ENCODE measurements around the gene MUC5AC. TPM values are rescaled to one million over a fixed set of nuclear protein-coding genes. Genes with fewer than 3 reads are reported as not detected.

MUC5AC gene
- total RNA-seq, 1 experiment from 2014 or later, result under 0.01 TPM

DNA sequence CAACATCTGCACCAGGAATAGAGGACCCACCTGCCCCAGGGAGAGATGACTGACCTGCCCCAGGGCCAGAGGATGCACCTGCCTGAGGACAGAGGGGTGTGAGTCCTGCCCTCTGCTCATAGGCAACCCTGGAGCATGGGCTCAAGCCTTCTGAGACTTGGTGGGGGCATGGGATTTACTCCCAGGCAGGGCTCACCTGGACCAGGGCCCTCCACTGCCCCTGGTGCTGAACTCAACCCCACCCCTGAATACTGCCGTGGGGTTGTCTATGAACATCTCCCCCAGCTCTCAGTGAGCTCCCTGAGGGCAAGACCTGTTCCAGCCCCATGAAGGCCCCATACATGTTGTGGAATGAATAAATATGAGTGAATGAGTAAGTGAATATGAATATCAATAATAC, 33.8 kb upstream of the MUC5AC start (continued):
- TF ChIP-seq, protein P1, sequence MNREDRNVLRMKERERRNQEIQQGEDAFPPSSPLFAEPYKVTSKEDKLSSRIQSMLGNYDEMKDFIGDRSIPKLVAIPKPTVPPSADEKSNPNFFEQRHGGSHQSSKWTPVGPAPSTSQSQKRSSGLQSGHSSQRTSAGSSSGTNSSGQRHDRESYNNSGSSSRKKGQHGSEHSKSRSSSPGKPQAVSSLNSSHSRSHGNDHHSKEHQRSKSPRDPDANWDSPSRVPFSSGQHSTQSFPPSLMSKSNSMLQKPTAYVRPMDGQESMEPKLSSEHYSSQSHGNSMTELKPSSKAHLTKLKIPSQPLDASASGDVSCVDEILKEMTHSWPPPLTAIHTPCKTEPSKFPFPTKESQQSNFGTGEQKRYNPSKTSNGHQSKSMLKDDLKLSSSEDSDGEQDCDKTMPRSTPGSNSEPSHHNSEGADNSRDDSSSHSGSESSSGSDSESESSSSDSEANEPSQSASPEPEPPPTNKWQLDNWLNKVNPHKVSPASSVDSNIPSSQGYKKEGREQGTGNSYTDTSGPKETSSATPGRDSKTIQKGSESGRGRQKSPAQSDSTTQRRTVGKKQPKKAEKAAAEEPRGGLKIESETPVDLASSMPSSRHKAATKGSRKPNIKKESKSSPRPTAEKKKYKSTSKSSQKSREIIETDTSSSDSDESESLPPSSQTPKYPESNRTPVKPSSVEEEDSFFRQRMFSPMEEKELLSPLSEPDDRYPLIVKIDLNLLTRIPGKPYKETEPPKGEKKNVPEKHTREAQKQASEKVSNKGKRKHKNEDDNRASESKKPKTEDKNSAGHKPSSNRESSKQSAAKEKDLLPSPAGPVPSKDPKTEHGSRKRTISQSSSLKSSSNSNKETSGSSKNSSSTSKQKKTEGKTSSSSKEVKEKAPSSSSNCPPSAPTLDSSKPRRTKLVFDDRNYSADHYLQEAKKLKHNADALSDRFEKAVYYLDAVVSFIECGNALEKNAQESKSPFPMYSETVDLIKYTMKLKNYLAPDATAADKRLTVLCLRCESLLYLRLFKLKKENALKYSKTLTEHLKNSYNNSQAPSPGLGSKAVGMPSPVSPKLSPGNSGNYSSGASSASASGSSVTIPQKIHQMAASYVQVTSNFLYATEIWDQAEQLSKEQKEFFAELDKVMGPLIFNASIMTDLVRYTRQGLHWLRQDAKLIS (CRISPR knock-in tag; IDR thresholded peaks at IDR 0.05; ENCODE audit: borderline replicate concordance), result no peak
- TF ChIP-seq HMGA2 (CRISPR knock-in tag; IDR thresholded peaks at IDR 0.05), result no peak
- TF ChIP-seq, protein P2, sequence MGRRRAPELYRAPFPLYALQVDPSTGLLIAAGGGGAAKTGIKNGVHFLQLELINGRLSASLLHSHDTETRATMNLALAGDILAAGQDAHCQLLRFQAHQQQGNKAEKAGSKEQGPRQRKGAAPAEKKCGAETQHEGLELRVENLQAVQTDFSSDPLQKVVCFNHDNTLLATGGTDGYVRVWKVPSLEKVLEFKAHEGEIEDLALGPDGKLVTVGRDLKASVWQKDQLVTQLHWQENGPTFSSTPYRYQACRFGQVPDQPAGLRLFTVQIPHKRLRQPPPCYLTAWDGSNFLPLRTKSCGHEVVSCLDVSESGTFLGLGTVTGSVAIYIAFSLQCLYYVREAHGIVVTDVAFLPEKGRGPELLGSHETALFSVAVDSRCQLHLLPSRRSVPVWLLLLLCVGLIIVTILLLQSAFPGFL (CRISPR knock-in tag; IDR thresholded peaks at IDR 0.05; ENCODE audit: borderline replicate concordance), result no peak
- TF ChIP-seq, protein P3, sequence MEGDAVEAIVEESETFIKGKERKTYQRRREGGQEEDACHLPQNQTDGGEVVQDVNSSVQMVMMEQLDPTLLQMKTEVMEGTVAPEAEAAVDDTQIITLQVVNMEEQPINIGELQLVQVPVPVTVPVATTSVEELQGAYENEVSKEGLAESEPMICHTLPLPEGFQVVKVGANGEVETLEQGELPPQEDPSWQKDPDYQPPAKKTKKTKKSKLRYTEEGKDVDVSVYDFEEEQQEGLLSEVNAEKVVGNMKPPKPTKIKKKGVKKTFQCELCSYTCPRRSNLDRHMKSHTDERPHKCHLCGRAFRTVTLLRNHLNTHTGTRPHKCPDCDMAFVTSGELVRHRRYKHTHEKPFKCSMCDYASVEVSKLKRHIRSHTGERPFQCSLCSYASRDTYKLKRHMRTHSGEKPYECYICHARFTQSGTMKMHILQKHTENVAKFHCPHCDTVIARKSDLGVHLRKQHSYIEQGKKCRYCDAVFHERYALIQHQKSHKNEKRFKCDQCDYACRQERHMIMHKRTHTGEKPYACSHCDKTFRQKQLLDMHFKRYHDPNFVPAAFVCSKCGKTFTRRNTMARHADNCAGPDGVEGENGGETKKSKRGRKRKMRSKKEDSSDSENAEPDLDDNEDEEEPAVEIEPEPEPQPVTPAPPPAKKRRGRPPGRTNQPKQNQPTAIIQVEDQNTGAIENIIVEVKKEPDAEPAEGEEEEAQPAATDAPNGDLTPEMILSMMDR (IDR thresholded peaks at IDR 0.05), result no peak
- no peak for TF ChIP-seq JUN (CRISPR knock-in tag; IDR thresholded peaks at IDR 0.05)
- TF ChIP-seq, protein P4, sequence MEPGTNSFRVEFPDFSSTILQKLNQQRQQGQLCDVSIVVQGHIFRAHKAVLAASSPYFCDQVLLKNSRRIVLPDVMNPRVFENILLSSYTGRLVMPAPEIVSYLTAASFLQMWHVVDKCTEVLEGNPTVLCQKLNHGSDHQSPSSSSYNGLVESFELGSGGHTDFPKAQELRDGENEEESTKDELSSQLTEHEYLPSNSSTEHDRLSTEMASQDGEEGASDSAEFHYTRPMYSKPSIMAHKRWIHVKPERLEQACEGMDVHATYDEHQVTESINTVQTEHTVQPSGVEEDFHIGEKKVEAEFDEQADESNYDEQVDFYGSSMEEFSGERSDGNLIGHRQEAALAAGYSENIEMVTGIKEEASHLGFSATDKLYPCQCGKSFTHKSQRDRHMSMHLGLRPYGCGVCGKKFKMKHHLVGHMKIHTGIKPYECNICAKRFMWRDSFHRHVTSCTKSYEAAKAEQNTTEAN (CRISPR knock-in tag; IDR thresholded peaks at IDR 0.05), result no peak

DNA sequence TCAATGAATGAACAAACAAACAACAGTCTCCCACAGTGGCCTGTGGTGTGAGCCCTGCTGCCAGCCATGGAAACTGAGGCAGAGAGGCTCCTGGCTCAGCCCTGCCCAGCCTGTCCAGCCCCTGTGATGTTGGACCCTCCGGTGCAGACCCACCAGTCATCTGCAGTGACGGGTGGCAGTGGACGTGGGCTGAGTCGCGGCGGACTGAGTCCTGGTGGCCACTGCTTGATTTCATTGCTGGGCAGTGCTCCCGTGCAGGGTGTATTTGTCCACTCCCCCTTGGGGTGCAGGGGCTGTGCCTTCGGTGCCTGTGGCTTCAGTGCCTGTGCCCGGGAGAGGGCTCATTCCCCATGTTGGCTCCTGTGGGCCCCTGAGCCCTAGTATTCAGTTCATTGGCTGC, 31.9 kb upstream of the MUC5AC start:
- H3K27ac Mint-ChIP-seq, result no peak overlapping the region

More for the DNA sequence above, 31.9 kb upstream of the MUC5AC start:
- TF ChIP-seq GTF2I (CRISPR knock-in tag; conservative IDR thresholded peaks at IDR 0.05), result no peak
- TF ChIP-seq ATF1 (CRISPR knock-in tag; IDR thresholded peaks at IDR 0.05), result no peak
- no peak for TF ChIP-seq RORB (CRISPR knock-in tag; IDR thresholded peaks at IDR 0.05)
- TF ChIP-seq, protein P5, sequence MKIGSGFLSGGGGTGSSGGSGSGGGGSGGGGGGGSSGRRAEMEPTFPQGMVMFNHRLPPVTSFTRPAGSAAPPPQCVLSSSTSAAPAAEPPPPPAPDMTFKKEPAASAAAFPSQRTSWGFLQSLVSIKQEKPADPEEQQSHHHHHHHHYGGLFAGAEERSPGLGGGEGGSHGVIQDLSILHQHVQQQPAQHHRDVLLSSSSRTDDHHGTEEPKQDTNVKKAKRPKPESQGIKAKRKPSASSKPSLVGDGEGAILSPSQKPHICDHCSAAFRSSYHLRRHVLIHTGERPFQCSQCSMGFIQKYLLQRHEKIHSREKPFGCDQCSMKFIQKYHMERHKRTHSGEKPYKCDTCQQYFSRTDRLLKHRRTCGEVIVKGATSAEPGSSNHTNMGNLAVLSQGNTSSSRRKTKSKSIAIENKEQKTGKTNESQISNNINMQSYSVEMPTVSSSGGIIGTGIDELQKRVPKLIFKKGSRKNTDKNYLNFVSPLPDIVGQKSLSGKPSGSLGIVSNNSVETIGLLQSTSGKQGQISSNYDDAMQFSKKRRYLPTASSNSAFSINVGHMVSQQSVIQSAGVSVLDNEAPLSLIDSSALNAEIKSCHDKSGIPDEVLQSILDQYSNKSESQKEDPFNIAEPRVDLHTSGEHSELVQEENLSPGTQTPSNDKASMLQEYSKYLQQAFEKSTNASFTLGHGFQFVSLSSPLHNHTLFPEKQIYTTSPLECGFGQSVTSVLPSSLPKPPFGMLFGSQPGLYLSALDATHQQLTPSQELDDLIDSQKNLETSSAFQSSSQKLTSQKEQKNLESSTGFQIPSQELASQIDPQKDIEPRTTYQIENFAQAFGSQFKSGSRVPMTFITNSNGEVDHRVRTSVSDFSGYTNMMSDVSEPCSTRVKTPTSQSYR (CRISPR knock-in tag; IDR thresholded peaks at IDR 0.05), result no peak
- TF ChIP-seq JUN (CRISPR knock-in tag; IDR thresholded peaks at IDR 0.05), result no peak
- TF ChIP-seq ZNF219 (CRISPR knock-in tag; IDR thresholded peaks at IDR 0.05; ENCODE audit: borderline replicate concordance), result no peak
- no peak for TF ChIP-seq ELF4 (CRISPR knock-in tag; IDR thresholded peaks at IDR 0.05; ENCODE audit: low read depth)
- TF ChIP-seq, protein P6, sequence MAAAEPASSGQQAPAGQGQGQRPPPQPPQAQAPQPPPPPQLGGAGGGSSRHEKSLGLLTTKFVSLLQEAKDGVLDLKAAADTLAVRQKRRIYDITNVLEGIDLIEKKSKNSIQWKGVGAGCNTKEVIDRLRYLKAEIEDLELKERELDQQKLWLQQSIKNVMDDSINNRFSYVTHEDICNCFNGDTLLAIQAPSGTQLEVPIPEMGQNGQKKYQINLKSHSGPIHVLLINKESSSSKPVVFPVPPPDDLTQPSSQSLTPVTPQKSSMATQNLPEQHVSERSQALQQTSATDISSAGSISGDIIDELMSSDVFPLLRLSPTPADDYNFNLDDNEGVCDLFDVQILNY (CRISPR knock-in tag; IDR thresholded peaks at IDR 0.05), result no peak
- no peak for TF ChIP-seq ZNF121 (CRISPR knock-in tag; IDR thresholded peaks at IDR 0.05)
- no peaks in the 10 kb centered on the region for H3K36me3 Mint-ChIP-seq
- no peaks in the 10 kb centered on the region for H3K4me1 Mint-ChIP-seq
- ATAC-seq (no peak), DNase-seq (ENCODE audit: low spot score) (no peak)
- peaks cover 16% of the 10 kb centered on the region for H3K9me3 Mint-ChIP-seq
- ChIA-PET POLR2A (no interaction called here), CTCF (no interaction called here)
- peaks cover 5% of the 10 kb centered on the region for H3K27me3 Mint-ChIP-seq (ENCODE audit: low read depth)
- no peak overlapping the region for H3K4me3 Mint-ChIP-seq
